ENCODE measurements around the gene YARS1. TPM values are rescaled to one million over a fixed set of nuclear protein-coding genes. Genes with fewer than 3 reads are reported as not detected.

Gene YARS1
- total and polyA plus RNA-seq, 2 experiments from 2014 or later: 134 to 182 TPM

GRCh38 chr1:32775640-32776337 is 41.4 kb downstream of the YARS1 start (continued):
- TF ChIP-seq POLR2AphosphoS5 (IDR thresholded peaks at IDR 0.05; ENCODE audit: low read depth): no peak; the same call in 1 of the 2 replicates

DNA sequence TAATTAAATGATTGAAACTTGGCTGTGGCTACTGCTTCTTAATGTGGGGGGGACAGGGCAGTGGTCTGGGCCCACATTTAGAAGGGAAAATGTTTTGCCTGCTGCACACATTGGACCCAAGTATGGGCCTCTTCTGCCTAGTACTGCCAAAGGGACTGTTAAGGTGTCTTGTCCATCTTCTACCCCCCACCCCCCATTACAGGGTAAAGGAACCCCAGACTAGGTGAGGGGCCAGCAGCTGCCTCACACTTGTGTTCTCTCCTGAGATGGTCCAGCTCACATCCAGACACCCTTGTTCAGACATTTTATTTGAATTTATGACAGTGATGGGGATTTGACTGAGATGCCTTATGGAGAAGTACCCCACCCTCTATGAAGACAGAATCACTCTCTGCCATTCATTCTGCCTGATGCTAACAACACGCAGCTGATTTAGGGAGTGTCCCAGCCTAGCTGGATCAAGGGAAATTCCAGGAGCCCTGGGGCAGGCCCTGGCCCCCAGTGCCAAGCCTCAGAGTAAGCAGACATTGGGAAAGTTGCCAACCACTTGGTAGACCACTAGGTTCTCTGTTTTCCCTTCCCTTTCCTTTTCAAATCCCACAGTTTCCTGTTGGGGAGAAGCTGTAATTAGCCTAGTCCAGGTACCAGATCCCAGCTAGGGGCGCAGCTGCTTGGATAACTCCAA is 42.1 kb downstream of the YARS1 start:
- H3K4me1 Mint-ChIP-seq: peaks cover 34% of the 10 kb centered on the region
- Histone ChIP-seq H3K79me2 (replicated peaks; ENCODE audit: insufficient read depth) (no peaks in the 10 kb centered on the region), H3K4me2 (no peak overlapping the region), H3F3A (replicated peaks; ENCODE audit: low read depth) (peaks cover 65% of the 10 kb centered on the region), H3K4me3 (no peak overlapping the region), H2AFZ (no peak overlapping the region), H3K27ac (ENCODE audit: low read depth) (peak overlapping the region; percentile 12; the same call in 1 of the 2 replicates), H3K9me2 (ENCODE audit: insufficient read depth) (no peaks in the 10 kb centered on the region), H3K27me3 (ENCODE audit: insufficient read depth) (no peaks in the 10 kb centered on the region), H3K4me1 (ENCODE audit: insufficient read depth) (peaks cover 12% of the 10 kb centered on the region; the same call in 1 of the 2 replicates), H3K36me3 (ENCODE audit: insufficient read depth) (peaks cover 44% of the 10 kb centered on the region), H4K20me1 (replicated peaks; ENCODE audit: insufficient read depth) (peaks cover 30% of the 10 kb centered on the region)
- TF ChIP-seq CREB1 (CRISPR knock-in tag; IDR thresholded peaks at IDR 0.05; ENCODE audit: low read depth) (no peak), EZH2 (IDR thresholded peaks at IDR 0.05; ENCODE audit: low read depth, unreplicated experiment) (no peak), STAT1 (IDR thresholded peaks at IDR 0.05; ENCODE audit: unreplicated experiment) (no peak), POLR2AphosphoS5 (IDR thresholded peaks at IDR 0.05; ENCODE audit: low read depth) (peak; percentile 36; the same call in 1 of the 2 replicates), NANOG (IDR thresholded peaks at IDR 0.05; ENCODE audit: borderline replicate concordance) (no peak)
- peaks cover 22% of the 10 kb centered on the region for H3K27me3 Mint-ChIP-seq (ENCODE audit: insufficient read depth, low read depth, poor library complexity)
- DNase-seq (ENCODE audit: low spot score) (no peak), ATAC-seq (no peak)
- peaks cover 68% of the 10 kb centered on the region for H3K36me3 Mint-ChIP-seq (ENCODE audit: low read depth)
- no peak overlapping the region for H3K27ac Mint-ChIP-seq
- no peak overlapping the region for H3K4me3 Mint-ChIP-seq
- no peaks in the 10 kb centered on the region for H3K9me3 Mint-ChIP-seq

DNA sequence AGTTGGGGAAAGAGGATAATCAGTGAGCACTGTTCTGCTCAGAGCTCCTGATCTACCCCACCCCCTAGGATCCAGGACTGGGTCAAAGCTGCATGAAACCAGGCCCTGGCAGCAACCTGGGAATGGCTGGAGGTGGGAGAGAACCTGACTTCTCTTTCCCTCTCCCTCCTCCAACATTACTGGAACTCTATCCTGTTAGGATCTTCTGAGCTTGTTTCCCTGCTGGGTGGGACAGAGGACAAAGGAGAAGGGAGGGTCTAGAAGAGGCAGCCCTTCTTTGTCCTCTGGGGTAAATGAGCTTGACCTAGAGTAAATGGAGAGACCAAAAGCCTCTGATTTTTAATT is 42.7 kb downstream of the YARS1 start:
- H3K36me3 Mint-ChIP-seq (ENCODE audit: low read depth): peaks cover 65% of the 10 kb centered on the region
- DNase-seq (ENCODE audit: low spot score) (no peak), ATAC-seq (no peak; the same call in 2 of the 3 replicates)
- Histone ChIP-seq H3K4me3 (no peak overlapping the region), H3K4me2 (no peak overlapping the region), H3K9me2 (ENCODE audit: insufficient read depth) (no peaks in the 10 kb centered on the region), H2AFZ (no peak overlapping the region), H3K4me1 (ENCODE audit: insufficient read depth) (peaks cover 12% of the 10 kb centered on the region; the same call in 1 of the 2 replicates), H3K79me2 (replicated peaks; ENCODE audit: insufficient read depth) (no peaks in the 10 kb centered on the region), H3K27me3 (ENCODE audit: insufficient read depth) (no peaks in the 10 kb centered on the region), H3F3A (replicated peaks; ENCODE audit: low read depth) (peaks cover 59% of the 10 kb centered on the region), H3K27ac (ENCODE audit: low read depth) (no peak overlapping the region), H4K20me1 (replicated peaks; ENCODE audit: insufficient read depth) (peaks cover 31% of the 10 kb centered on the region), H3K36me3 (ENCODE audit: insufficient read depth) (peaks cover 37% of the 10 kb centered on the region)
- H3K4me3 Mint-ChIP-seq: no peak overlapping the region; the same call in 2 of the 3 replicates
- H3K27ac Mint-ChIP-seq: no peak overlapping the region
- H3K9me3 Mint-ChIP-seq: no peaks in the 10 kb centered on the region
- TF ChIP-seq POLR2AphosphoS5 (IDR thresholded peaks at IDR 0.05; ENCODE audit: low read depth) (peak; percentile 71), ZNF462 (CRISPR knock-in tag; IDR thresholded peaks at IDR 0.05) (no peak)
- H3K27me3 Mint-ChIP-seq (ENCODE audit: insufficient read depth, low read depth, poor library complexity): peaks cover 22% of the 10 kb centered on the region
- H3K4me1 Mint-ChIP-seq: peaks cover 34% of the 10 kb centered on the region
